Measurements from ENCODE around the gene CTNNA2.
A peak's percentile ranks its signal among the peaks of the same experiment; 100 is the strongest.
"Not testable (repeated sequence)": the region's sequence is repeated elsewhere in the genome, so short reads cannot be mapped to it uniquely, and the experiment has no call there.

The CTNNA2 gene

GRCh38 chr2:80105015-80105640 is 592.3 kb downstream of the CTNNA2 start:
- no peak for DNase-seq

GRCh38 chr2:80111185-80111584 is 598.3 kb downstream of the CTNNA2 start:
- DNase-seq = no peak

GRCh38 chr2:80112790-80113189 is 599.9 kb downstream of the CTNNA2 start:
- DNase-seq = no peak

GRCh38 chr2:80113399-80113798 is 600.5 kb downstream of the CTNNA2 start:
- no peak for DNase-seq

- no peak for DNase-seq
Observed at GRCh38 chr2:80114812-80115211, 602.0 kb downstream of the CTNNA2 start.

GRCh38 chr2:80117401-80117800 is 604.5 kb downstream of the CTNNA2 start:
- DNase-seq = no peak

- no peak for DNase-seq
Observed at GRCh38 chr2:80120866-80121265, 608.0 kb downstream of the CTNNA2 start.

GRCh38 chr2:80122675-80123074 is 609.8 kb downstream of the CTNNA2 start:
- peak; percentile 18 for DNase-seq

- no peak for DNase-seq
Observed at GRCh38 chr2:80126596-80127189, 613.8 kb downstream of the CTNNA2 start.

GRCh38 chr2:80128080-80128479 is 615.2 kb downstream of the CTNNA2 start:
- no peak for DNase-seq

- no peak for DNase-seq
Observed at GRCh38 chr2:80132281-80132680, 619.4 kb downstream of the CTNNA2 start.

GRCh38 chr2:80135001-80135400 is 622.1 kb downstream of the CTNNA2 start:
- DNase-seq = no peak

GRCh38 chr2:80136338-80136737 is 623.5 kb downstream of the CTNNA2 start:
- no peak for DNase-seq

- no peak for DNase-seq
Observed at GRCh38 chr2:80139001-80139400, 626.1 kb downstream of the CTNNA2 start.

GRCh38 chr2:80141007-80141726 is 628.3 kb downstream of the CTNNA2 start:
- DNase-seq = no peak

GRCh38 chr2:80145499-80145898 is 632.6 kb downstream of the CTNNA2 start:
- no peak for DNase-seq

GRCh38 chr2:80146757-80147156 is 633.9 kb downstream of the CTNNA2 start:
- not testable (repeated sequence) for DNase-seq

GRCh38 chr2:80147690-80148089 is 634.8 kb downstream of the CTNNA2 start:
- DNase-seq = no peak

- no peak for DNase-seq
Observed at GRCh38 chr2:80148906-80149305, 636.1 kb downstream of the CTNNA2 start.

- DNase-seq = no peak
Observed at GRCh38 chr2:80149991-80150390, 637.1 kb downstream of the CTNNA2 start.

- DNase-seq = no peak
Observed at GRCh38 chr2:80151248-80151647, 638.4 kb downstream of the CTNNA2 start.

GRCh38 chr2:80151651-80152050 is 638.8 kb downstream of the CTNNA2 start:
- no peak for DNase-seq

GRCh38 chr2:80153151-80153550 is 640.3 kb downstream of the CTNNA2 start:
- DNase-seq = no peak

GRCh38 chr2:80153768-80154167 is 640.9 kb downstream of the CTNNA2 start:
- no peak for DNase-seq
